Neutrophil (primary cell): ENCODE results near the gene STAT4.

Experiments used
- H3K27ac ChIP-seq: fragments of 200-600 bp; sonication (generic); 2 replicates; pipeline ENCODE4 v1.5.1; 2016; ENCODE audit warnings: mild to moderate bottlenecking, moderate library complexity
- H3K27me3 ChIP-seq: fragments of 200-600 bp; sonication (generic); 2 replicates; pipeline ENCODE4 v1.6.0; 2016; ENCODE audit warnings: mild to moderate bottlenecking
- H3K36me3 ChIP-seq: fragments of 200-600 bp; sonication (generic); 2 replicates; pipeline ENCODE4 v1.5.1; 2017
- H3K4me1 ChIP-seq, 2 experiments: fragments of 200-600 bp in 1 of 2; sonication (generic) in 1 of 2; 1 replicate in 1 of 2; 2 replicates in 1 of 2; pipeline versions ENCODE4 v1.5.1 to v1.6.1; 2013 to 2016; ENCODE audit warnings: low read depth in 1 of 2, low read length in 1 of 2, mild to moderate bottlenecking in 1 of 2, moderate library complexity in 1 of 2; ENCODE audit not compliant: control insufficient read depth in 1 of 2, insufficient read depth in 1 of 2
- H3K4me3 ChIP-seq, 2 experiments: fragments of 200-600 bp in 1 of 2; sonication (generic) in 1 of 2; 1 replicate in 1 of 2; 2 replicates in 1 of 2; pipeline ENCODE4 v1.5.1; 2013 to 2016; ENCODE audit warnings: low read depth in 1 of 2, low read length in 1 of 2, mild to moderate bottlenecking in 1 of 2, moderate library complexity in 1 of 2
- H3K9me3 ChIP-seq: fragments of 200-600 bp; sonication (generic); 2 replicates; pipeline ENCODE4 v1.5.1; 2016
- CTCF ChIP-seq: fragments of 200-600 bp; sonication (generic); IDR thresholded peaks from 2 replicates; pipeline ENCODE4 v1.5.1; 2016; ENCODE audit warnings: antibody characterized with exemption

Gene STAT4

GRCh38 chr2:190994148-190994547, 156.6 kb downstream of the STAT4 start:
- peaks cover 0 to 6% of the 10 kb centered on the region in 2 experiments for H3K4me1 ChIP-seq
- TF ChIP-seq CTCF, result no peak
- no peaks in the 10 kb centered on the region for H3K9me3 ChIP-seq
- H3K27ac ChIP-seq, result no peak overlapping the region
- no peaks in the 10 kb centered on the region for H3K27me3 ChIP-seq
- no peak overlapping the region for H3K4me3 ChIP-seq
- peaks cover 100% of the 10 kb centered on the region for H3K36me3 ChIP-seq

GRCh38 chr2:190993292-190993643, 157.5 kb downstream of the STAT4 start:
- H3K4me3 ChIP-seq, result no peak overlapping the region
- H3K9me3 ChIP-seq, result no peaks in the 10 kb centered on the region
- TF ChIP-seq CTCF, result no peak
- no peaks in the 10 kb centered on the region for H3K27me3 ChIP-seq
- no peak overlapping the region for H3K27ac ChIP-seq
- H3K4me1 ChIP-seq, result peaks cover 0 to 6% of the 10 kb centered on the region in 2 experiments
- H3K36me3 ChIP-seq, result peaks cover 100% of the 10 kb centered on the region

- TF ChIP-seq CTCF, result no peak
- no peak overlapping the region for H3K27ac ChIP-seq
Measured at GRCh38 chr2:190990132-190990531, 160.7 kb downstream of the STAT4 start.

GRCh38 chr2:190988910-190989309, 161.9 kb downstream of the STAT4 start:
- Histone ChIP-seq H3K36me3 (peaks cover 100% of the 10 kb centered on the region), H3K4me1 (no peaks in the 10 kb centered on the region), H3K9me3 (no peaks in the 10 kb centered on the region), H3K27me3 (no peaks in the 10 kb centered on the region), H3K4me3 (no peak overlapping the region), H3K27ac (no peak overlapping the region)
- TF ChIP-seq CTCF, result no peak

More at GRCh38 chr2:190990132-190990531, 160.7 kb downstream of the STAT4 start:
- Histone ChIP-seq H3K36me3 (peaks cover 100% of the 10 kb centered on the region), H3K27me3 (no peaks in the 10 kb centered on the region), H3K4me3 (no peak overlapping the region), H3K4me1 (no peaks in the 10 kb centered on the region), H3K9me3 (no peaks in the 10 kb centered on the region)

- TF ChIP-seq CTCF, result no peak
- no peaks in the 10 kb centered on the region for H3K27me3 ChIP-seq
- no peak overlapping the region for H3K27ac ChIP-seq
- no peak overlapping the region for H3K4me3 ChIP-seq
- no peaks in the 10 kb centered on the region for H3K9me3 ChIP-seq
- peaks cover 100% of the 10 kb centered on the region for H3K36me3 ChIP-seq
- no peaks in the 10 kb centered on the region for H3K4me1 ChIP-seq
Measured at GRCh38 chr2:190987938-190988337, 162.9 kb downstream of the STAT4 start.

GRCh38 chr2:190987116-190987515, 163.7 kb downstream of the STAT4 start:
- Histone ChIP-seq H3K27ac (no peak overlapping the region), H3K4me3 (no peak overlapping the region), H3K36me3 (peaks cover 100% of the 10 kb centered on the region), H3K9me3 (no peaks in the 10 kb centered on the region), H3K4me1 (no peaks in the 10 kb centered on the region), H3K27me3 (no peaks in the 10 kb centered on the region)
- no peak for TF ChIP-seq CTCF
